ENCODE results near the gene DRD5.
A peak's percentile ranks its signal among the peaks of the same experiment; 100 is the strongest.
"Not testable (repeated sequence)": the region's sequence is repeated elsewhere in the genome, so short reads cannot be mapped to it uniquely, and the experiment has no call there.

DRD5 gene
- long read RNA-seq, donor 1, partial matches to known transcripts, result 0 of 1 reads
- long read RNA-seq, donor 1, other reads (novel, unspliced or antisense), result 0 of 1 reads
- long read RNA-seq, donor 2, partial matches to known transcripts, result 0 of 1 reads
- long read RNA-seq, donor 2, other reads (novel, unspliced or antisense), result 0 of 1 reads
- long read RNA-seq, donor 3, result 0 reads
- long read RNA-seq, donor 4, result 0 reads
- long read RNA-seq, donor 5, partial matches to known transcripts, result 0 of 1 reads
- long read RNA-seq, donor 5, other reads (novel, unspliced or antisense), result 0 of 1 reads
- long read RNA-seq, donor 6, partial matches to known transcripts, result 0 of 2 reads
- long read RNA-seq, donor 6, other reads (novel, unspliced or antisense), result 0 of 2 reads
- long read RNA-seq, donor 7, partial matches to known transcripts, result 0 of 2 reads
- long read RNA-seq, donor 7, other reads (novel, unspliced or antisense), result 0 of 2 reads
- long read RNA-seq, donor 8, result 0 reads

- peak; percentile 55 for DNase-seq
Measured at GRCh38 chr4:9781343-9782135, at the start of gene DRD5. DRD5 (plus strand) TSS chr4:9781634; CDS start chr4:9782030, 396 bp downstream.

DNA sequence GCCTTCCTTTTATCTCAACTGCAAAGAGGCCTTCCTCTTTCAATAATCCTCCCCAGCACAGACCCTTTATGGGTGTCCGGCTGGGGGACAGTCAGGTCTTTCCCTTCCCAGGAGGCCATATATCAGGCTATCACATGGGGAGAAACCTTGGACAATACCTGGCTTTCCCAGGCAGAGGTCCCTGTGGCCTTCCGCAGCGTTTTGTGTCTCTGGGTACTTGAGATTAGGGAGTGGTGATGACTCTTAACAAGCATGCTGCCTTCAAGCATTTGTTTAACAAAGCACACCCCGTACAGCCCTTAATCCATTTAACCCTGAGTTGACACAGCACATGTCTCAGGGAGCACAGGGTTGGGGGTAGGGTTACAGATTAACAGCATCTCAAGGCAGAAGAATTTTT, 49.2 kb upstream of the DRD5 start:
- DNase-seq, result not testable (repeated sequence)

DNA sequence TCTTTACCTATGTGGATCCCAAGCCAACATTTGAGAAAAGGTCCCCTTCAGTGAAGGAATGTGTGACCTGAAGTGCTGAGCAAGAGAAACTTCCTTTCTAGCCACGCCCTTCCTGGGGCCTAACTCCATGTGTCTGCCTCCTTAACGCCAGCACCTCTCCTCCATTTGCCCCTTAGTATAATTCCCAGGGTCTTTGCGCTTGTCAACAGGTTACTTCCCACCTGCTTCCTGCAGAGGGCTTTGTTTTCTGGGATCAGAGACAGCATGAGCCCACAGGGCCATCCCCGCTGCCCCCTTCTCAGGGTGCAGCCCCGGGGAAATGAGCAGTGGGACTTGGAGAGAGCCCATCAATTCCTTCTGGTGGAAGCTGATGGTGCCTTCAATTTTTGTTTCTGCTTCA, 45.9 kb upstream of the DRD5 start:
- no peak for DNase-seq

- not testable (repeated sequence) for DNase-seq
Measured at GRCh38 chr4:9737280-9737679, 44.2 kb upstream of the DRD5 start.

DNA sequence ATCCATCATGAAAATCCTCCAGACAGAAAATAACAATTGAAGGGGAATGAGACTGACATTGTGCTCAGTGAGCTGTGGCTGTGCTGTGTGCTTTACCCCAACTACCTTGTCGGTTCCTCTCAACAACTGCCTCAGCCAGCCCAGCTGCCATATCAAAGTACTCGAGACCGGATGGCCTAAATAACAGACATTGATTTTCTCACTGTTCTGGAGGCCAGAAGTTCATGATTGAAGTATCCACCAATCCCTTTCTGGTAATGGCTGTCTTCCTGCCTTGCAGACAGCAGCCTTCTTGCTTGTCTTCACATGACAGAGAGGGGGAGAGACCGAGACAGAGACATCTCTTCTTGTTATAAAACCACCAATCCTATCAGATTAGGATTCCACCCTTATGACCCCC, 37.6 kb upstream of the DRD5 start:
- DNase-seq, result not testable (repeated sequence)

DNA sequence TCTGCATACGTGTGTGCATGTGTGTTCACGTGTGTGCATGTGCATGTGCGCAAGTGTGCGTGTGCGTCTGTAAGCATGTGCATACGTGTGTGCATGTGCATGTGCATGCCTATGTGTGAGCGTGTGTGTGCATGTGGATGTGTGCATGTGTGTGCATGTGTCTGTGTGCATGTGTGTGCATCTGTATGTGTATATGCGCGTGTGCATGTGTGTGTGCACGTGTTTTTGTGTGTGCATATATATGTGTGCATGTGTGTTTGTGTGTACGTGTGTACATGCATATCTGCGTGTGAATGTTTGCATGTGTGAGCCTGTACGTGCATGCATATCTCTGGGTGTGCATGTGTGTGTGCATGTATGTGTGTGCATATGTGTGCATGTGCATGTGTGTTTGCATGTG, 35.7 kb upstream of the DRD5 start:
- DNase-seq, result no peak

DNA sequence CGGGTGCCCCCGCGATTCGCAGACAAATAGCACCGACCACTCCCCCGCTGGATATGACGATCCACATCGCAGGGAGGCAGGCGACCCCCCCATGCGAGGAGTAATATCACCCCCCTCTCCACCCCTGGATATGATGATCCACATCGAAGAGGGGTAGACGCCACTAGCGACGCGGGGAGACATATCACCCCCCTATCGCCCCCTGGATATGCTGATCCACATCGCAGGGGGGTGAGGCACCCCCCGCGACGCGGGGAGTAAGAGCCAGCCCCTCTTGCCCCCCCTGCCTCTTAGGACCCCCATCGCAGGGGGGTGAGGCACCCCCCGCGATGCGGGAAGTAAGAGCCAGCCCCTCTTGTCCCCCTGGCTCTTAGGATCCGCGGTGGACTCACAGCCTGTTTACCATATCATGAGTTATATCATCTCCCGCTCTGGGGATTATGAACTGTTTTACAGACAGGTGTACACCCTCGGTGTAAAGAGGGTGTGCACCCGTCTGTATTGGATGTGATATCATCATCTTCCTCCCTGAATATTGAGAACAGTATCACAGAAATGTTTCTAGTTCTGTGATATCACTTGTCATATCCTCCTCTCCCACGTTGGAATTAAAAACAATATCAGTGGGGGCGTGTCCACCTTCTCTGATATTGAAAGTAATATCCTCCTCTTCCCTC, 22.7 kb upstream of the DRD5 start:
- no peak for DNase-seq

DNA sequence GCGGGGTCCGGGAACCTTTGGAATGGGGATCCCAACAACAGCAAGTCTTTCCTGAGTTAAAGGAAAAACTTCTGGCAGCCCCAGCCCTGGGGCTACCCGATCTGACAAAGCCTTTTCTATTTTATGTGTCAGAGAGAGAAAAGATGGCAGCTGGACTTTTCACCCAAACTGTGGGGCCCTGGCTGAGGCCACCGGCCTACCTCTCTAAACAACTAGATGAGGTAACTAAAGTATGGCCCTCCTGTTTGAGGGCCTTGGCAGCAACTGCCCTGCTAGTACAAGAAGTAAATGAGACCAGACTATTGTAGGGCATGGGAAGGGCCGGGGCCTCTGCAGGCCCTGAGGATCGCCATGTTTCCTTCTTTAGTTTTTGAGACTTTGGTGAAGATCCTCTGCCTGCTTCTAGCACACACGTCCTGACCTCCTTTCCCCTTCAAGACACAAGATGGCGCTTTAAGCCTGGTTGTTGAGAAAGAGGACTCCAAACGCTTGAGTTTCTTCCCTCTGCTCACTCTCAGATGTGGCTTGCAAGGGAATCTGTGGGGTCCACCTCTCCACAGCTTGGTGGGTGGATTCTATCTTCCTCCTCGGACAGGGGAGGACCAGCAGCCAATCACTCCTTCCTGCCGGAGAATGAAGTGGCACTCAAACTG, 18.5 kb upstream of the DRD5 start:
- peak; percentile 64 for DNase-seq

DNA sequence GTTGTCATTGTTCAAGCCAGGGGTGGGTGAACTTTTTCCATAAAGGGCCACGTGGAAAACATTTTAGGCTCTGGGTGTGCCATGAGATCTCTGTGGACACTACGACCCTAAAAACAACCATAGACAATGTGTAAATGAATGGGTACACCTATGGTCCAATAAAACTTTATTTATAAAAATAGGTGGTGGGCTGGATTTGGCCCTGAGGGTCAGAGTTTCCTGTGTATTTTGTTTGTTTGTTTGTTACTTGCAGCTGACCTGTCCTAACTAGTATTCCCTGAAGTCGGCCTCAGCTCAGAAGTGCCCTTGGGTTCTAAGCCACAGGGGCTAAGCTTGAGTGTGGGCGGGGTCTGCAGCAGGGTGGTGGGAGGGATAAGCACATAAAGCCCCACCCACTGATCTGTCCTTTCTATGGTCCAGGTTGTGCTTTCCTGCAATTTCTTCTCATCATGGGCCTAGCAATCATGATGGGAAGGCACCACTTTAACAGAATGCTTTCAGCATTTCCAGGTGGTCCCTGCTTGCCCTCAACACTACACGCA, 17.2 kb upstream of the DRD5 start:
- DNase-seq, result no peak

- no peak for DNase-seq
Measured at GRCh38 chr4:9765091-9765490, 16.3 kb upstream of the DRD5 start.

GRCh38 chr4:9769321-9769720, 12.1 kb upstream of the DRD5 start:
- DNase-seq, result no peak

DNA sequence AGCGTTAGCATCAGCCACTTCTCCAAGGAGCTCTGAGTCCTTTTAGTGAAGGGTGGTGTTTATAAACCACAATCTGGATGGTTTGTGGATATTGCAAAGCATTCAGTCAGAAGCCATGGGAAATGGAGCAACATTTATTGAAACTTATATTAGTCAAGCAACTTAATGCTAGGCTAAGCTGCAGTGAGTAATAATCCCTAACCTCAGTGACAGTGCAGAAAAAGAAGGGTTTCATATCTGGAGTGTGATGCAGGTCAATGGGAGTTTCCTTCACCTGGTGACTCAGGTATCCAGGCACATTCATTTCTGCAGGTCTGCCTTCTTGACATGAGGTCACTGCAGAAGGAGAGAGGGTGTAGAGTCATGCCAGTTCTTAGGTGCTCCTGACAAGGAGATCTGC, 10.4 kb upstream of the DRD5 start:
- DNase-seq, result no peak

- DNase-seq, result no peak
Measured at GRCh38 chr4:9773471-9773870, 8.0 kb upstream of the DRD5 start.

DNA sequence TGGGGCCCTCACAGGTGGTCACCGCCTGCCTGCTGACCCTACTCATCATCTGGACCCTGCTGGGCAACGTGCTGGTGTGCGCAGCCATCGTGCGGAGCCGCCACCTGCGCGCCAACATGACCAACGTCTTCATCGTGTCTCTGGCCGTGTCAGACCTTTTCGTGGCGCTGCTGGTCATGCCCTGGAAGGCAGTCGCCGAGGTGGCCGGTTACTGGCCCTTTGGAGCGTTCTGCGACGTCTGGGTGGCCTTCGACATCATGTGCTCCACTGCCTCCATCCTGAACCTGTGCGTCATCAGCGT, 652 bp downstream of the DRD5 start:
- DNase-seq, result no peak

DNA sequence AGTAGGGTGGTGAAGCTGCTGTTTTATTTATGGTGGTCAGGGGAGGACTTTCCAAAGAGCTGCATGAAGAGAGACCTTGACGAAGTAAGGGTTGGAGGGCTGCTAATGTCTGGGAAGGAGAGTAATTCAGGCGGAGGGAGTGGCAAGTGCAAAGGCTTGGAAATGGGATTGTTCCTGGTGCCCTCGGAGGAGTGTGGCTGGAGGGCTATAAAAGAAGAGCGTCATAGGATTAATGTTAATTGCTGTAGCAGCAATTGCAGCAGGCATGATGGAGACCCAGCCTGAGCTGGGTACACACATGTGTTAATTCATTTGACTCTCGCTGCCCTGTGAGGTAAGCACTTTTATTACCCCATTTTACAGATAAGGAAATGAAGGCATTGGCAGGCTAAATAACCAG, 4.5 kb downstream of the DRD5 start:
- DNase-seq, result not testable (repeated sequence)

GRCh38 chr4:9792381-9792780, 10.9 kb downstream of the DRD5 start:
- DNase-seq, result no peak

DNA sequence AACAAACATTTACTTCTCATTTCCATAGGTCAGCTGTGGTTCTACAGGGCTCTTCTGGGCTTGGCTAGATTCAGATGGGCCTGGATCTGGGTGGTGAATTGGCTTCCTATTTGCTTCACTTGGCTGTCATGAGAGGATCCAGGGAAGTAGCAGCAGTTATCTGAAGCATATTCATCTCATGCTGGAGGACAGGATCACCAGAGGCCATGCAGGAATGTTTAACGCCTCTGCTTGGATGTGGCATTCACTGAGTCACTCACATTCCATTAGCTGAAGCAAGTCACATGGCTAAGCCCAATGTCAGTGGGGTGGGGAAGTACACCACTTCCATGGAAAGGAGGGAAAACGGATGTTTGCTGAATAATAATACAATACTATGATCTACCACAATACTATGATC, 15.2 kb downstream of the DRD5 start:
- not testable (repeated sequence) for DNase-seq

- DNase-seq, result no peak
Measured at GRCh38 chr4:9800848-9801247, 19.4 kb downstream of the DRD5 start.

- DNase-seq, result no peak
Measured at GRCh38 chr4:9804918-9805317, 23.5 kb downstream of the DRD5 start.

DNA sequence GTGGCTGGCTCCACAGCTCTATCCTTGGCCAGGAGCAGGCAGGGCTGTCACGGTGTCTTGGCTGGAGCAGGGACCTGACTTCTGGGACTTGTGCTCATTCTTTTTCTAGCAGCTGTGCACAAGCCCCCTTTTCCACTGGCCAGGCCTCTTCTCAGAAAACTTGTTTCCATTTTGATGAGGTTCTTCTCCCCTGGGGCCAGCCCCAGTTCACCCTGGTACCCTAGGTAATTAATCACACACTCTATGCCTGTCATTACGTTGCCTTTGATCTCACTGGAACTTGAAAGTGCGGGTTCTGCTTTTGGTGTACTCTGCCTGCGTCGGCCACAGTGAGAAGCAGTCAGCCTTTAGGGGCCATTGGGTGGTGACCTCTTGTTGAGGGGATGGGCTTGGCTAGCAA, 26.6 kb downstream of the DRD5 start:
- no peak for DNase-seq

DNA sequence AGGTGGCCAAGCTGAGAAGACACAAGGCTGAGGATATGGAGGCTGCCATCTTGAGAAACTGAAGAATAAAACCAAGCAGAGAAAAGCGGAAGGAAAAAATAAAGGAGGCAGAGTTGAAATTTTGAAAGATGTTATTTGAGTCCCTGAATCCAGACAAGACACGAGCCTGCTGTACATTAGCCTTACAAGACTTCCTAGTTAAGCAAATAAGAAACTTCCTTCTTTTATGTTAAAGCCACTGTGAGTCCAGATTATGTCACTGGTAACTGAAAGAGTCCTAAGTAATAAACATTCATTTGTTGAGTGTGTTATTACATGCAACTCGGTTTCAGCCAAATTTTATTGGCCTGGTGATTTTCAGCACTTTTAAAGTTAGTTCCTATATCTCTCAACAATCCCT, 30.4 kb downstream of the DRD5 start:
- no peak for DNase-seq
